Measurements from ENCODE around the gene RPL37.
"Not testable (repeated sequence)": the region's sequence is repeated elsewhere in the genome, so short reads cannot be mapped to it uniquely, and the experiment has no call there.

Gene RPL37

DNA sequence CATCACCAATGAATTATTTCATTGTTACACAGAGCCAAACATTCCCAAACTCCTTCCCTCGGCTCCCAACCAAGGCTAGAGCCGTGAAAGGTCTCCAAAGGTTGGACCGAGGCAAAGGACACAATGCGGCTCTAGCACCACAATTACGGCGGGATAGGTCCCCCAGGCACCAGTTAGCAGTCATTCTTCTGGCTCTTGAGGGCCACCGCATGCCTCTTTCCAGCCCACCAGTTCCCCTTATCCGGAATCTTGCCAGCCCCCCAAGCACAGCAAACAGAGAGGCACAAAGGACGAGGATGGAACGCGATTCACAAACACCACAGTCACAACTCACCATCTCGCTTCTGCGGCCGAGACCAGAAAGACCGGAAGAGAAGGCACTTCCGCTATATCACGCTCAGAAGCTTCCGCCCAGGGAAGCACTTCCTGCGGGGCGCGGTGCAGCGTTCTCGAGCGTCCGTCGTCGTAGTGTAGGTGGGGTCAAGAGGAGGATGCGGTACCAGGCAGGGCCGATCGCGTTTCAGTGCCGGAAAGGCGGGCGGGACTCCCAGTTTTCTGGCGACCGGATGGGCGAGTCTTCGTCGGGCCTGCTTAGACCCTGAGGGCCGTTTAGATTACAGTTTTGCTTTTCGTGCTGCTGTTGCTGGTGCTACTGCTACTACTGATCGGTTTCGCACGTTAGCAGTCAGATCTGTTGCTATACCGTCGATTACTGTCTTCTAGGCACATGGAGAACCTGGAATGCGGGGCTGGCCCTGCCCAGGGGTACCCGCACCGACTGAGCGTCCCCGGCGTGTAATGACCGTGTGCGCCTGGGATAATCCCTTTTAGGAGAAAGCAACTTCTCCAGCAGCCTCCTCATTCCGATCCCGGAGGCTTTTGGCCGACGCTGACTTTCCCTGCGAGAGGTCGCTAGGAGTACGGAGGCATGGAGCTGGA lies at the start of gene RPL37:
TSS of gene RPL37 (minus strand) at position 374 of the 939 bp plus-strand sequence. CDS start at position 337, 37 bp downstream.
- DNase-seq (ENCODE audit: low read depth, low spot score): peak; percentile 98

DNA sequence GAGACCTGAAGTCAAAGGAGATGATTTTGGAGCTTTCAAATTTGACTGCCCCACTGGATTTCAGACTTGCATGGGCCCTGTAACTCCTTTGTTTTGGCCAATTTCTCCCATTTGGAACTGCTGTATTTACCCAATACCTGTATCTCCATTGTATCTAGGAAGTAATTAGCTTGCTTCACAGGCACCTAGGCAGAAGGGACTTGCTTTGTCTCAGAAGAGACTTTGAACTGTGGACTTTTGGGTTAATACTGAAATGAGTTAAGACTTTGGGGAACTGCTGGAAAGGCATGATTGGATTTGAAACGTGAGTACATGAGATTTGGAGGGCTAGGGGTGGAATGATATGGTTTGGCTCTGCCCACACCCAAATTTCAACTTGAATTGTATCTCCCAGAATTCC lies 48.0 kb upstream of the RPL37 start:
- not testable (repeated sequence) for DNase-seq (ENCODE audit: low read depth, low spot score)

DNA sequence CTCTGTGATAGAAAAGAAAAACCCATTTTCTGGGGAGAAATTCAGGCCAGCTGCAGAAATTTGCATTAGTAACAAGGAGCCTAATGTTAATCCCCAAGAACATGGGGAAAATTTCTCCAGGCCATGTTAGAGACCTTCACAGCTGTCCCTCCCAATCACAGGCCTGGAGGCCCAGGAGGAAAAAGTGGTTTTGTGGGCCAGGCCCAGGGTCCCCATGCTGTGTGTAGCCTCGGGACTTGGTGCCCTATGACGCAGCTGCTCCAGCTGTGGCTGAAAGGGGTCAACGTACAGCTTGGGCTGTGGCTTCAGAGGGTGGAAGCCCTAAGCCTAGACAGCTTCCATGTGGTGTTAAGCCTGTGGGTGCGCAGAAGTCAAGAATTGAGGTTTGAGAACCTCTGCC lies 47.3 kb upstream of the RPL37 start:
- DNase-seq (ENCODE audit: low read depth, low spot score): no peak

DNA sequence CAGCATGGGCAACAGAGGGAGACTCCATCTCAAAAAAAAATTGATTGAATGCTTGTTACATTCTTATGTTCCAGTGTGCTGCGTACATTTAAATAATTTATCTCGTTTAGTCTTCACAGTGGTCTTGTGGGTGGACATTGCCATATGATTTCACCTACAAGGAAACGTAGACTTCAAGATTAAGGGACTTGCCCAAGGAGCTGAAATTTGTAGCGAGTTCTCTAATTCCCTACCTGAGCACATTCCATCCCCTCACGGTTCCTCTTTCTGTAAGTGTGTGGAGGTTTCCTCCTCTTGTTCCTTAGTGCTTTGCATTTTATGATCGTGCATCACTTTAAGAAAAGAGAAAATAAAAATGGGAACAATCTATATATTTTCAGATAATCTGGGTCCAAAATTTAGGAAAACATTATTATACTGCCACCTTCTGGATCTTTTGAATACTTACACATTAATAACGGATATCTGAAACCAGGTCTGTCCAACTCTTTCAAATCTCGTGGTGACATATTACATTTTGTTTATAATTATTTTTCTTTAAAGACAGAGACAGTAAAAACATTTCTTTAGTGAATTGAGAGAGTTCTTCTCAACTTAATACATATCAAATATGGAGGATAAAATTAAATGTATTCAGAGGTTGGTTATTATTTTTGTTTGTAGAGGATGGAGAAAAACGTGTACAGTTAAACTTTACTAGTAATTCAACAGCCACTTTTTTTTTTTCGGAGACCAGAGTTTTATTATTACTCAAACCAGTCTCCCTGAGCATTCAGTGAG lies 44.3 kb upstream of the RPL37 start:
- DNase-seq (ENCODE audit: low read depth, low spot score): no peak

DNA sequence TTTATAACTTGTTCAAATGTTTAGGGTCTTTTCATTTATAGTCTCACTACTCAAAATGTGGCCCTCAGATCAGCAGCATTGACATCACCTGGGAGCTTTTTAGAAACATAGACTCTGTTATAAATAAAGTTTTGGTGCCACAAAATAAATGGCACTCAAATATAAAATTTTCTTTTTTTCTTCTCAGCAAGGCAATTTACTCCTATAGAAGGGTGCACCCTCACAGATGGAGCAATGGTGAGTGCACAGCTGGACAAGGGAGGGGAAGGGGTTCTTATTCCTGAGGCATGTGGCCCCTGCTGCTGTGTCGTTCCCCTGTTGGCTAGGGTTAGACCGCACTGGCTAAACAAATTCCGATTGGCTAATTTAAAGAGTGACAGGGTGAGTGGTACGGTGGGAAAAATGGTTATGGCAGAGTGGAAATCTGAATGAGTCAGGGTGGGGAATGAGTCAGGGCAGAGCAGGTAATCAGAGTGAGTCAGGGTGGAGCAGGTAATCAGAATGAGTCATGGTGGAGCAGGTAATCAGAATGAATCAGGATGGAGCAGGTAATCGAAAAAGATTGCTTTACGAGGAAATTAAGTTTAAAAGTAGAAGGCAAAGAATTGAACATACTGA lies 42.5 kb upstream of the RPL37 start:
- DNase-seq (ENCODE audit: low read depth, low spot score): no peak

DNA sequence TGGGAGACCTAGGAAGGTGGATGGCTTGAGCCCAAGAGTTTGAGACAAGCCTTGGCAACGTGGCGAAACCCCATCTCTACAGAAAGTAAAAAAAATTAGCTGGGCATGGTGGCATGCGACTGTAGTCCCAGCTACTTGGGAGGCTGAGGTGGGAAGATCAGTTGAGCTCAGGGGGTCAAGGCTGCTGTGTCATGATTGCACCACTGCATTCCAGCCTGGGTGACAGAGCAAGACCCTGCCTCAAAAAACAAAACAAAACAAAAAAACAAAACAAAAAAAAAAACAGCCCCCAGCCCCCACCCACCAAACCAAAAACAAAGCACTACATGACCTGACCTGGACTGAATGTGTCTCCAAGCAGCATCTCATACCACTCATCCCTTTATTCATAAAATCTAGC lies 40.9 kb upstream of the RPL37 start:
- no peak for DNase-seq (ENCODE audit: low read depth, low spot score)

DNA sequence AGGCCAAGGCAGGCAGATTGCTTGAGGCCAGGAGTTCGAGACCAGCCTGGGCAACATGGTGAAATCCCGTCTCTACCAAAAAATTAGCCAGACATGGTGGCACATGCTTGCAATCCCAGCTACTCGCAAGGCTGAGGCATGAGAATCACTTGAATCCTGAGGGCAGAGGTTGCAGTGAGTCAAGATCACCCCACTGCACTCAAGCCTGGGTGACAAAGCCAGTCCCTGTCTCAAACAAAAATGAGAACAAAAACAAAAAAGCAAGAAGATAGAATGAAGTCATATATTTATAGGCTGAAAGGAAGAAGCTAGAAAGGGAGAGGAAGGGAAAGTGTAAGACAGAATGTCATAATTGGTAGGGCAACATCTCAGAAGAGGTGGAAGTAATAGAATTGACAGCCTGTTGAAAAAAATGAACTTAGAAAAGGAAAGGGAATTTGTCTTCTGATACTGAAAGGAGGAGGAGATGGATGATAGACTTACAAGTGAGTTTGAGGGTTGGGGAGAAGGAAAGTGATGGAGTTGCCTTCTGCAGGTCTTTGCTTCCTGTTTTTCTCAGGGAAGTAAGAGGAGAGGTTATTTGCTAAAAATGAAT lies 38.4 kb upstream of the RPL37 start:
- no peak for DNase-seq (ENCODE audit: low read depth, low spot score)

DNA sequence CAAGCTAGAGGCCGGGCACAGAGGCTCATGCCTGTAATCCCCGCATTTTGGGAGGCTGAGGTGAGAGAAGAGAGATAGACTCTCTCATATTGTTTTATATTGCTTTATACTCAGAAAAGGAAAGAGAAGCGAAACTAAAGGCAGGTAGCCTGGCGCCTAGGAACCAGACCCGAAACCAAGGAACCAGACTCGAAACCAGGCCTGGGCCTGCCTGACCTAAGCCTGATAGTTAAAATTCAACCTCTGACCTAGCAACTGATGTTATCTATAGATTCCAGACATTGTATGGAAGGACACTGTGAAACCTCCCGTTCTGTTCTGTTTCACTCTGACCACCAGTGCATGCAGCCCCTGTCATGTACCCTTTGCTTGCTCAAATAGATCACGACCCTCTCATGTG lies 37.2 kb upstream of the RPL37 start:
- DNase-seq (ENCODE audit: low read depth, low spot score): peak; percentile 9

DNA sequence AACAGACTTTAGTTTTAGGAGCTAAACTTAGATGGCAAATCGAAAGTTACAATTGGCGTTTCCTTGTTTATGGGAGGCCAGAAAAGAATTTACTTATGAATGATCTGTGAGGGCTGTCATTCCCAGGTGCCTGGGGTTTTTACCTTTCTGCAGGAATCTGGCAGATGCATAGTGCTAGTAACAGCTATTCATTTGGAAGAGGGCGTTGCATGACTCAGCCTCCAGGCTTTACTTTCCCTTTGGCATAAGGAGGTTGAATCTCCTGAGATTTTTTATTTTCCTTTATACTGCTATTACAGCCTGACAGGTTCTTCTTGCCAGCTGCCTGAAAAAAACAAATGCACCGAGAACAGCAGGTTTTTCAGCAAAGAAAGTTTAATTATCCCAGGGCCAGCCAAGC lies 36.2 kb upstream of the RPL37 start:
- no peak for DNase-seq (ENCODE audit: low read depth, low spot score)

DNA sequence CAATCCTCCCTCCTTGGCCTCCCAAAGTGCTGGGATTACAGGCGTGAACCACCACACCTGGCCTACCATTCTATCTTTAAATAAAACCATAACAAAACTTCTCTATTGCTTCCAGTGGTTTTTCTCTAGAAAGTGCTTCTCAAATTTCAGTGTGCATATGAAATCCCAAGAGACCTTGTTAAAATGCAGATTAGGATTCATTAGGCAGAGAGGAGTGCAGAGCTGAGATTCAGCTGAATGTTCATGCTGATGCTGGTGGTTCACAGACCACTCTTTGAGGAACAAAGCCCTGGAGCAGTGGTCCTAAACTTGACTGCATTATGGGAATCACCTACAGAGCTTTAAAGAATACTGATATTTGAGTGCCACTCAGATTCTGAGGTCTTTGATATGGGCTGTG lies 34.4 kb upstream of the RPL37 start:
- DNase-seq (ENCODE audit: low read depth, low spot score): no peak

DNA sequence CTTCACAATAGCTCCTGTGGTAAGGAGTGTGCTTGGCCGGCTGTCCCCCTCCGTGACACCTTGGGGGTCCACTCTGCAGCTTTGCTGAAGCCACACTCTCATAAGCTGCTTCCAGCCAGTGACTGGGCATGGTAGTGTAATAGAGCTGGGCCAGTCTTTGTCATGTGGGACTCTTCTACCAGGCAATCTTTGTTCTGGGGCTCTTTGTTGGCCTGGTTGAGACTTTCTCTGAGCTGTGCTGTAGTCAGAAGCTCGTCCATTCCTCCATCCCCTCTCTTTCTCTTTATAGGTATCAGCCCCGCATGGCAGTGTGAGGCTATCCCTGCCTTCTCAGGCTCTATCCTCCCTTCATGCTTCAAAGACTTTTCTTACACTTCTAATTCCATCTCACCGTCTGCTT lies 31.8 kb upstream of the RPL37 start:
- no peak for DNase-seq (ENCODE audit: low read depth, low spot score)

DNA sequence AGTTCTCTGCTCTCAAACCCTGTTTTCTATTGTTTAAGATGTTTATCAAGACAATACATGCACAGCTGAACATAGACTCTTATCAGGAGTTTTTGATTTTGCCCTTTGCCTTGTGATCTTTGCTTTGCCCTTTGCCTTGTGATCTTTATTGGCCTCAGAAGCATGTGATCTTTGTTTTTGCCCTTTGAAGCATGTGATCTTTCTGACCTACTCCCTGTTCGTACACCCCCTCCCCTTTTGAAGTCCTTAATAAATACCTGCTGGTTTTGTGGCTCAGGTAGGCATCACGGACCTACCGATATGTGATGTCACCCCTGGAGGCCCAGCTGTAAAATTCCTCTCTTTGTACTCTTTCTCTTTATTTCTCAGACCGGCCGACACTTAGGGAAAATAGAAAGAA lies 30.0 kb upstream of the RPL37 start:
- DNase-seq (ENCODE audit: low read depth, low spot score): not testable (repeated sequence)

DNA sequence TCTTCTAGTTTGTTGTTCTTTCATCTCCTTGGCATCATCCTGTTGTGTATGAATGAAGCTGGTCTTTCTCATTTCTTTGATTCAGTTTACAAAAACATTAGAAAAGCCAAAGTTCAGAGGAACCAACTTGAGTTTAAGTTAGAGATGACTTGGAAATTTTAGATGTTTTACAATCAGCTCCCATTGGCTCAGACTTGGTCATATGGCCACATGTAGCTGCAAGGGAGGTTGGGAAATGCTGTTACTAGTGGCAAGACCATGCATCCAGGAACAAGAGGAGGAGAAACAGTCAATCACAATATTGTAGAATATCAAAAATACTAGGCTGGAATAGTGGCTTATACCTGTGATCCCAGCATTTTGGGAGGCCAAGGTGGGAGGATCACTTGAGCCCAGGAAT lies 25.7 kb upstream of the RPL37 start:
- no peak for DNase-seq (ENCODE audit: low read depth, low spot score)

DNA sequence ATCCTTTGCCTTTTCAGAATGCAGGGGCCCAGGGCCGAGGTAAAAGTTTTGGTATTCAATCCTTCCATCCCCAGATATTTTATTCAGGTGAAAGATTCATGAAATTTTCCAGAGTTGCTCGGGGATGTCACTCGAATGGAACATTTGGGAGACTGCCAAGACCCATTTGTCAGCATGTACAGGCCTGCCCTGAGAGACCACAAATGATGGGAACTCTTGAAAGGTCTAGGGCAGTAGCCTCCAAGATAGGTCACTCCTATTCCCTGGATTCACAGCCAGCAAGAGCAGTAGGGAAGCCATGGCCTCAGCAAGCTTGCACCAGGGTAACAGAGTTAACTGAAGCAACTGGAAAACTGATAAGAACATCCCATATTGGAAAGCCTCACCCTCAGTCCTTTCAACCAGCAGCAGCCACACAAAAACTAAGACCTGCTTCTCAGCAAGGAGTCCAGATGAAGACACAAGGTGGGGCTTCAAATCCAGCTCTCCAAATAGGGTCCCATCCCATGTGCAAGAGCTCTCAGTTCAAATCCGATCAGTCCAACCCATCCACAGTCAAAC lies 18.7 kb upstream of the RPL37 start:
- no peak for DNase-seq (ENCODE audit: low read depth, low spot score)

DNA sequence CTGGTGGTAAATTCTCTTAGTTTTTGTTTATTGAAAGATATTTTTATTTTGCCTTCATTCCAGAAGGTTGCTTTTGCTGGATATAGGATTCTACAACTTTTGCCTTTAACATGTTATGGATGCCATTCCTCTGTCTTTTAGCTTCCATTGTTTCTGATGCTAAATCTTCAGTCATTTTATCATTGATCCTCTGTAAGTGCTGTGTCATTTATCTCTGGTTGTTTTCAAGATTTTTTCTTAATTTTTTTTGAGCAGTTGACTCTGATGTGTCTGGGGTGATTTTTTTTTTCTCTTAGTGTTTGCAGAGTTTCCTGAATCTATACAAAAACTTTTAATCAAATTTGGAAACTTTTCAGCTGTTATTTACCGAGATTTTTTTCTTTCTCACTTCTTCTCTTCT lies 12.5 kb upstream of the RPL37 start:
- DNase-seq (ENCODE audit: low read depth, low spot score): no peak

DNA sequence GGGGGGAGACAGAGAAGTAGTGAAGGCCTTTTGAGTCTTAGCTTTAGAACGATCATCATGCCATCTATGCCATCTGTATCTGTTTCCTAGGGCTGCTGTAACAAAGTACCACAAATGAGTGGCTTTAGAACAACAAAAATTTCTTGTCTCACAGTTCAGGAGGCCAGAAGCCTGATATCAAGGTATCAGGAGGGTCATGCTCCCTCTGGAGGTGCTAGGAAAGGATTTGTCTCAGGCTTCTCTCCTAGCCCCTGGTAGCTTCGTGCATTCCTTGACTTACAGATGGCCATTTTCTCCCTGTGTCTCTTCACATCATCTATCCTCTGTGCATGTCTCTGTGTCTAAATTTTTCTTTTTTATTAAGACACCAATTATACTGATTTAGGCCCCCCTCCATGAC lies 11.3 kb upstream of the RPL37 start:
- DNase-seq (ENCODE audit: low read depth, low spot score): no peak

DNA sequence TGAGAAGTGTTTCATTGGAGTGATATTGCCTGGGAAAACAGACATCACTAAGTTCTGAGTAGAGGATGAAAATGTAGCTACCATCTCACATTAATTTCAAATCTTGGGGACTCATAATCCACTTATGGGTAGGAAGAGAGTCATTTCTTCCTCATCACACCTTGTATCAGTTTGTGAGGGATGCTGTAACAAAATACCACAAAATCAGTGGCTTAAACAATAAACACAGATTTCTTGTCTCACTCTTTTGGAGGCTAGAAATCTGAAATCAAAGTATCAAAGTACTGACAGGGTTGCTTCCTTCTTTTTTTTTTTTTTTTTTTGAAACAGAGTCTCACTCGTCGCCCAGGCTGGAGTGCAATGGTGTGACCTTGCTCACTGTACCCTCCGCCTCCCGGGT lies 9.5 kb upstream of the RPL37 start:
- DNase-seq (ENCODE audit: low read depth, low spot score): no peak

DNA sequence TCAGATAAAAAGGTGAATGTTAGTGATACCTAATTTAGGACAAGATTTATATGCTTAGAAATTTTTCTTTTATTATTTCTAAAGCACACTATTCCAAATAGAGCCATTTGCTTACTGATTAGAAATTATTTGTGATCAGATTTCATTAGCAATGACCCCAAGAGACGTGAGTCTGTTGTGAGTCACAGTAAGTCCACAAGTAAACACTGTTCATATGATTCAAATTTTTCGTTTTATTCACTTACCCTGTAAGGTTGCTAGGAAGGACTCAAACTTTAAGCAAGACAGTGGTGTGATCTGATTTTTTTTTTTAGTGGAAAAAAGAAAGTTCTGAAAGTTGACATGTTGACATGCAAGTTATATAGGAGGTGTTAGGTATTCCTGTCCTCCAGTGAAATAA lies 7.3 kb upstream of the RPL37 start:
- no peak for DNase-seq (ENCODE audit: low read depth, low spot score)

DNA sequence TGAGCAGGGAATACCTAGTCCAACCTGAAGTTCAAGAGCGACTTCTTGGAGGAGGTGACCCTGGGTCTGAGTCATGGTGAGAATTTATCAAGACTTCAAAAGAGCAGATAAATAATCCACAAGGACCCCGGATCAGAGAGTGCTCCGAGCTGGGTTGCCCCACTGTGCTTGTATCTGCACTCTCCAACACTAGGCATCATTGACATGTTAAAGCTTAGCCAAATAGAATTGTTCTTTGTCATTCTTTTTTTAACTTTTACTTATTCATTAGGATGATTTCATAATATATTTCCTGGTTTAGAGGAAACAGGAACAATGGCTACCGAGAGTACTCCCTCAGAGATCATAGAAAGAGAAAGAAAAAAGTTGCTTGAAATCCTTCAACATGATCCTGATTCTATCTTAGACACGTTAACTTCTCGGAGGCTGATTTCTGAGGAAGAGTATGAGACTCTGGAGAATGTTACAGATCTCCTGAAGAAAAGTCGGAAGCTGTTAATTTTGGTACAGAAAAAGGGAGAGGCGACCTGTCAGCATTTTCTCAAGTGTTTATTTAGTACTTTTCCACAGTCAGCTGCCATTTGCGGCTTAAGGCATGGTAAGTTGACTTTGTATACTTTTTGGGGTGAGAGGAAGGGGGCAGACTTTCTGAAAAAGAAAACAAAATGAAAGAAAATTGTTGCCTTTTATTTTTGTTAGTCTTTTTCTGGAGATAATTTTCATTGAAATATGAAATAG lies 6.2 kb upstream of the RPL37 start, which contains the start of gene CARD6:
TSS of gene CARD6 (plus strand) at position 300 of the 738 bp plus-strand sequence. CDS start at position 316, 16 bp downstream.
- no peak for DNase-seq (ENCODE audit: low read depth, low spot score)

DNA sequence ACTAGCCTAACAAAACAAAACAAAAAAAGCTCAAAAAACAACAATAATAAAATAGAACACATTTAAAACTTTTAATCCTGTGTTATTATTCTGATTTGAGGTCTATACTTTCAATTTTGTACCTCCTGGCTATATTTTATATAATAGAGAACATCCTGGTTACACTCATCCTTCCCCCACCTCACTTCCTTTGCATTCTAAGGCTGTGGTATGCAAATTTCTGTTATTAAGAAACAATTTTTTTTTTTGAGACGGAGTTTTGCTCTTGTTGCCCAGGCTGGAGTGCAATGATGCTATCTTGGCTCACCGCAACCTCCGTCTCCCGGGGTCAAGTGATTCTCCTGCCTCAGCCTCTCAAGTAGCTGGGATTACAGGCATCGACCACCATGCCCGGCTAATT lies 3.1 kb upstream of the RPL37 start:
- no peak for DNase-seq (ENCODE audit: low read depth, low spot score)

DNA sequence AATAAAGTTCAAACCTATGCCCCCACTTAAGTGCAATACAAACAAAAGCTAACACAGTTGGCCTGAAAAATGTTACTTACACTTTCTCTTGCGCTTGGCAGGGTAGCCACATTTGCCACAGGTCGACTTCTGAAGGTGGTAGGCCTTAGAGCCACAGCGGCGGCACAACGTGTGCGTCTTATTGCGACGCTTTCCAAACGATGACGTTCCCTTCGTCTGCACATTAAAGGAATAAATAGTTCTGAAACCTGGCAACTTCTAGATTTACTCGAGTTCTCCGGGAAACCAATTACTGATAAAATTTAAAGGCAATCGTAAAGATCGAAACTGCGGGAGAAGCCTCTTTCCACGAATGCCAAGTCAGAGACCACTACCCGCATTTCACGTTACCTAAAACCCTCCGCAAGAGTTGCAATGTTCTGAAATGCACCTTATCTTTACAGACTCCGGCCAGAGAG lies 602 bp downstream of the RPL37 start:
- DNase-seq (ENCODE audit: low read depth, low spot score): no peak
